Stimulated activated CD4-positive, alpha-beta T cell treated with anti-CD3 and anti-CD28 coated beads, Interleukin-15, amount 100 ng/mL, for 48 hours (primary cell): ENCODE data around the gene ERC2.

Experiments
- DNase-seq, 2 donors: peaks; one replicate each; pipeline ENCODE4 v3.0.0-alpha.2; 2020; ENCODE audit warnings: low read depth in 2 of 2

ERC2 gene

DNA sequence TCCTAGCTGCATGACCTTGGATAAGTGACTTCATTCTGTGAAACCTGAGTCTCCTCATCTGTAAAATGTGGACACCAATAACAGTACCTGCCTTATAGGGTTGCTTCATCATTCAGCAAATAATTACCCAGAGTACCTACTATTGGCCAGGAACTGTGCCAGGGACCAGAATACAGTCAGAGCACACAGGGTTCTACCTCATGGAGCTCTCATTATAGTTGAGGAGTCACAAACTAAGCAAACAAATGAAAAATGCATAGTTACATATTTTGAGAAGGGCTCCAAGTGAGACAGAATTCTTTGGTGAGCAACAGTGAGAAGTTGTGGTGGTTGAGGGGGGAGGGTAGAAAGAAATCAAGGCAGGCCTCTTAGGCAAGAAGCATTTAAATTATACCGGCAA lies 672.5 kb downstream of the ERC2 start:
- DNase-seq, result no peak

DNA sequence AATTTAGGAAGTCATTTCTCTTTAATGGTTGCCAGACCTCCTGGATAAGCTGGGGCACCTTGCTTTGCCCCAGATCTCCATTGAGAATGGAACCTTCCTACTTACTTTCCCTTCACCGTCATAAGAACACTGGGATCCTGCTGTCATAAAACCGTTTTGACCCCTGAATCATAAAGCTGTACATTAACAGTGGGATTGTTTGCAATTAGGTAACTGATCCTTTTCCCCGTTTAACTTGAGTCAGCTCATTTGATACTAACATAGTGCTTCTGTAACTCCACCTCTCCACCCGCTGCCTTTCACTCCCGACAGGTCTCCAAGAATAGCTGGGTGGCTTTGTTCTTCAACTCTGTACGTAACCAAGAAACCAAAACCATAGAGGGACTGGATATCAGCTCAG lies 673.0 kb downstream of the ERC2 start:
- DNase-seq, result no peak

DNA sequence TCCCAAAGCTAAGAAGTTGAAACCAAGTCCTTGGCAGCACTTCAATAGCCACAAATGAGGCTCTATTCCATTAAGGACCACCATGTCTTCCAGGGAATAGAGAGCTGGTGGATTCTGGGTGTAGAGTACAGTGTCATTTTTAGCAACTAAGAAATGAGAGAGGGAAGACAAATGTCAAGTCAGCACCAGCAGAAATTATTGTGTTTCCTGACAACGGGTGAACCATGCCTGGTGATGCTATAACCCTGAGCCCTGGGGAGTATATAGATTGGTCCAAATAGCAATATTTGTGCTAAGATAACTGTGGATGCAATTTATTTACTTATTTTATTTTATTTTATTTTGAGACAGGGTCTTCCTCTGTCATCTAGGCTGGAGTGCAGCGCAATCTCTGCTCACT lies 675.5 kb downstream of the ERC2 start:
- DNase-seq, result no peak

DNA sequence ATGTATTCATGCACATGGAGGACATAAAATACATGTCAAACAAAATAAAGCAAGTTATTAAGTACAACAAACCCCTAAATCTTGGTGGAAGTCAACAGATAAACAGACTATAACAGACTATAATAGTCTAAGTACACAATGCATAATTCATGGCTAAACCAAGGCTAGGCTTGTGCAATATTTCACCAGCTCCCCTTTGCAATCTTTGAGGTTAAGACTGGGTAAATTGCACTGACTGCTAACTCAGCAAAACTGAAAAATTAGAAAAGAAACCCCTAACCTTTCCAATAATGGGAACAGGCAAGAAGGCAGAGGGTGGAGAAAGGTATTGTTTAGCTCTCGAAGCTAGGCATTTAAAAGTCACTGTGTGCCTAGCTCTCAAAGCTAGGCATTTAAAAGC lies 676.3 kb downstream of the ERC2 start:
- no peak for DNase-seq

DNA sequence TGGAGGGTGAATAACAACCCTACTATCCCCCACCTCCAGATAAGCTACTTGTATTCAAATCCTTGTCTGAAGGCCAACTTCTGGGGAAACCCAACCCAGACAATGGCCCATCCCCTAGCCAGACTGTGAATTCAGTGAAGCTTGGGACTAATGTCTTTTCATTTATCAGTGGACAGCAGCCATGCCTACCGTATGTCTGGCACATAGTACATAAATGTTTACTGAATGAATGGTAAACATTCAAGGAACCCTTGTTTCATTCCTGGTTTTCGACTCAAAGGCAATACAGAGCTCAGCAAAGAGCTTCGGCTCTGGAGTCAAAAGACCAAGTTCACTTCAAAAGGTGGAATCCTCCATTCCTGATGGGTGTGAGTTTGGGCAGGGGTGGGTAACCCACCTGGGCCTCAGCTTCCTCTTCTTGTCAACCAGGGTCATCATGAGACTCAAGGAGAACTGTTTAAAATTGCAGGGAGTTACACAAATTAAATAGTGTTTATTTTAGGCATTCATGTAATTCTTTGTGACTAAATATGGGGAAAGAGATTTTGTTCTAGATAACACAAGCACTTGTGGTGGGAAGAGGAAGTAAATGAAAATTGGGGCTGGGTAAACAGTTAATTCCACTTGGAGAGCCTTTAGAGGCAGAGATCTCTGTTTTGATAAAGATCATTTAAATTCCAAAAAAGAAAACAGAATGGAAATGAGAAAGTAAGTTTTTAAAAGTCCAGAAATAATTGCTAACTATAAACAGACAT lies 677.5 kb downstream of the ERC2 start:
- DNase-seq, result no peak

DNA sequence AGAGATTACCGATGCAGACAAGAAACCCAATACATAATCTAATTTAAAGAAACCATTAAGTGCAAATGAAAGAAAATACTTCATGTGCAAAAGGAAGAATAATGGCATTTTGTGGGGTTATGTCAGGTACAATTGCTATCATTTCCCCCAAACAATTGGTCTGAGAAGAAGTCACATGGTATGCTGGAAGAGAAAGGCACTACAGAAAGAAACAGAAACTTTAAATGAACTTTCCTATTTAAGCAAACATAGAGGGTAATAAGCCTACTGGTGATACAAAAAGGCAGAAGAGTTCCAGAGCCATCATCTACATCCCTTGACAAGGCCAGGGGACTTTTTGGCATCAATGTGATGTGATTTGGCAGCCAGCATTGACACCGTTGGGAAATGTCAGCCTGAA lies 678.8 kb downstream of the ERC2 start:
- DNase-seq, result no peak

DNA sequence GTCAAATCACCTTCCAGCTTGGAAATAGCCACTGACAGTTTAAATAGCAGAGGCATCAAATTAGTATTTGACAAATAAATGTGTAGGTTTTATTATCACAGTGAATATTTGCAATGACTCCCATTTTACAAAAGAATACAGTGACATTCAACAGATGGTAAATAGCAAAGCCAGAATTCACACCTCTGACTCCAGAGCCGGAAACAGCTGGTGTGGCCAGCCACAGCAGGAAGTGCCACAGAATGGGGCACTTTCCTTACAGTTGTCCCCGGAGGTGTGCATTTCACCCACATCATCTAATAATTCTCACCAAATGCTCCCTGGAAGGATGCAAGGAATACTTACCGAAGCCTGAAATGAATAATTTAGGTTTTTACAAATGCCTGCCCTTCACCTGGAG lies 685.5 kb downstream of the ERC2 start:
- DNase-seq, result no peak

DNA sequence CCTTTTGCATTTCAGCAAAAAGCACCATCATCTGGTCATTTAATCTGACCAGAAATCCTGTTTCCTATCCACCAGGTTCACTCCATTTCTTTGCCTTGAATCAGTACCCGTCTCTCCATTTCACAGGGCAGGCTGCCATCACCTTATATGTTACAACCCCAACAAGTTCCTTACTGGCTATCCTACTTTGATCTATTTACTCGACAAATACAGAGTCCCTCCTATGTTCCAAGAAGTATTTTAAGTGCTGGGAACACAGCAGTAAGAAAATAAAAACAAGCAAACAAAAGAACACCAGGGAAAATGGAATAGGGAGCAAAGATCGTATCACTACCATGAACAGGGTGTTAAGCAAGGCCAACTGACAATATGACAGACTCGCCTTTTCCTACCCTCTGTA lies 685.9 kb downstream of the ERC2 start:
- DNase-seq, result no peak

DNA sequence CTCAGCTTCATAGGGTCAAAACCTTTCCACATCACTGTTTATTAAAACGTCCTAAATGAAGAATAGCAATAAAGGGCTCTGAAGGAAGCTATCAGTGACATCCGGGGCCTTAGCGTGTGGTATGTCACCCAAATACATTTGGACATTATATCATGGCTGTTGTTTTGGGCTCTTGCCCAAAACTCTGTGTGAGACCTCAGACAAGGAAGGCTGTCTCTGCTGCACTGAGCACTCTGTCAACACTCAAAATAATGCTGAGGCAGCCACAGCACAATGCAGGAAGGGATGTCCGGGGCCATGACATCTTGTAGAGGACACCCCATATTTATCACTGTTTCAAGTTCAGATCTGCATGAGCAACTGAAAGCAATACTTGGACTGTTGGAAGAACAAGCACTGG lies 687.4 kb downstream of the ERC2 start:
- no peak for DNase-seq

DNA sequence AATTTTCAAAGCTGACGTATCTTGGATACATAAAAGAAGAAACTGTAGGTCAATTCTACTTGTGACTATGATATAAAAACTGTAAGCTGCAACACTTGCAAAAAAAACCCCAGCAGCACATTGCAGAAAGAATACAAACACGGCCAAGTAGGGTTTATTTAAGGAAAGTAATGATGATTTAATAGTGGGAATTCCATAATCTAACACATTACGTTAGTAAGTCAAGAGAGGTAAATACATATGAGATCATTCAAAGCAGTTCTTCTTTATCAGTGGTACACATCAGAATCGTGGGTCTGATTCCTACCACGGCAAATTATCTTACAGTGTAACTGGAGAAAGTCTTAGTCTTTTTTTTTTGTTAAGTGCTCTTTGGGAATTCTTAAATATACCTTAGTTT lies 688.7 kb downstream of the ERC2 start:
- no peak for DNase-seq

DNA sequence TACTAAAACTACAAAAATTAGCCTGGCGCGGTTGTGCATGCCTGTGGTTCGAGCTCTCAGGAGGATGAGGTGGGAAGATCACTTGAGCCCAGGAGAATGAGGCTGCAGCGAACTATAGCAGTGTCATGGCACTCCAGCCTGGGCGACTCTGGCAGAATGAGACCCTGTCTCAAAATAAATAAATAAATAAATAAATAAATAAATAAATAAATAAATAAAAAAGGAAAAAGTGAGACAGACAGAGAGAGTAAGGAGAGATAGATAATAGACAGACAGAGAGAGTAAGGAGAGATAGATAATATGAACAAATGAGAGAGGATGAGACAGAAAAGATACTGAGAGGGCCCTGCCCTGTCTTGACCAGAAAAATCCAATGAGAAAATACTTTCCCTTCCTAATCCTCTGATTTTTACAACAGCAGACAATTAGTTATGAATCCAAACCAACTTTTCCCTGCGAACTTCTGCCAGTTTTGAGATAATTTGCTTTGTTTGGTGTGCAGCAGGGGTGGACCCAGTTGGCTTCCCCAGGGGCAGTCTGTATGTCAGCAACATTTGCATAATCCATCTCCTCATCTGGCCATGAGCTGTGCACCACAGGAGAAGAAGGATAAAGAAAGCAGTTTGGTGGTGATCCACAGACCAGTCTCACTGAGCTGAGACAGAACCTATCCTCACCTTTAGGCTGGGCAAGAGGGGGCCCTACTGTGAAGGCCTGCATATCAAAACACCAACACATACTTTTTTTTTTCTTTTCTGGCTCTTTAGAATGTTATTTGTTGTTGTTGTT lies 692.7 kb downstream of the ERC2 start:
- DNase-seq, result no peak

DNA sequence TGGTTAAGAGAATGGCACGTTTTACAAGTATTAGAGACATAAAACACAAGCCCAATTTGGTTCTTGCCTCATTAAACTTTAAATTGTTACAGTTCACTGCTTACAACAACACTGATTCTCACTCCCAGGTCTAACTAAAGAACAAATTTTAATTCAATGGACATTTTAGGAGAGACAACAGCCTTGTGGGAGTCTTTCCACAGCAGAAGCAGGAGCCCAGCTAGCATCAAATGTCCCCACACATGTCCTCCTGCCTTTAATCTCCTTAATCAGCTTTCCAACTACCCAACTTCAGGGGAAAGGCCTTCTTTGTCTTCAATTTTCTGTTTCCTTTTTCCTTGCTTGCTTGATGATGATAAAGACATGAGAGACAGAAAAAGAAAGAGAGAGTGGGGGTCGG lies 693.4 kb downstream of the ERC2 start:
- DNase-seq, result no peak

DNA sequence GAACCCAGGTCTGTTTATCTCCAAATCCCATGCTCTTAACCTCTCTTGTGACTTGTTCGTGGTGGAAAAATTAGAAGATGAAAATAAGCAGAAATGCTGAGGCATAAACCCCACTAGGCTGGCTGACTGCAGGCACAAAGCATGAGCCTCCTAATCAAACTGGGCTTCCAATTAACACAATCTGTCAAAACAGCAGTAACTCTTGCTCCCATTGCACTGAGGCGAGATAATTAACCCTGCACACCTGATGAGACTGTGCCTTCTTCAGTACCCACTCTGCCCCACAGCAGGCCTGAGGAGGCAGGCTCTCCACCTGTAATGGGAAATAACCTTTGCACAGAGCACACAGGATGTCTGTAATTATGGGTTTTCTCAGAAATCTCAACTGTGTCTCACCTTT lies 696.8 kb downstream of the ERC2 start:
- DNase-seq, result no peak

DNA sequence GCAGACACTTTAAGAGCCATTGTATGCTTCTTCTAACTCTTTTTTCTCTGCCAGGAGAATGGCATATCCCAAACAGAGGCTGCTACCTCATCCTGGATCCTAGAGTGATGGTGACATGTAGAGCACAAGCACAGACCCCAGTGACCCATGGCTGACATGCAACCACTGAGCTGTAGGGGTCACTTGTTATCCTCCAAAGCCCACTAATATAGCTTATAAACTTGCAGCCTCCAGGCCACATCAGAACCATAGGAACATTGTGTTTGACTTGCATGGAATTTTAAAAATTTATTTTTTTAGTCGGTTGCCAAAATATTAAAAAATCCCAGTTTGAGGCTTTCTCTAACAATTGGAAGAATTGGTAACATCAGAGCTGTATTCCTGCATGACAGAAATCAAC lies 698.2 kb downstream of the ERC2 start:
- no peak for DNase-seq

DNA sequence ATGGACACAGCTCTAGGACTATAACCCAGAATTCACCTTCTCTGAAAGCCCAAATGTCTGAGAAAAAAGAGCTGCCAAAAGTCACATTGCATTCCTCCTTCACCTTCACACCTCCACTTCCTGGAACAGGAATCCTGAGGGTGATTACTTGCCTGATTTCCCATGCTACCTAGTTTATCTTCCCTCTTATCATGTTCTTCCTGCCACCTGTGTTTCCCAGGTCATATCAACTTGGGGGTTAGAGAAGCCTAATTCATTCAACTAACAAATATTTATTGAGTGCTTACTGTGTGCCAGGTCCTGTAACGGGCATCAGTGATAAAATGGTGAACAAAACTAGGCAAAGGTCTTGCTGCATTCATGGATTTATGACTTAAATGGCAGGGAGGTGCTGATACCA lies 701.5 kb downstream of the ERC2 start:
- no peak for DNase-seq

DNA sequence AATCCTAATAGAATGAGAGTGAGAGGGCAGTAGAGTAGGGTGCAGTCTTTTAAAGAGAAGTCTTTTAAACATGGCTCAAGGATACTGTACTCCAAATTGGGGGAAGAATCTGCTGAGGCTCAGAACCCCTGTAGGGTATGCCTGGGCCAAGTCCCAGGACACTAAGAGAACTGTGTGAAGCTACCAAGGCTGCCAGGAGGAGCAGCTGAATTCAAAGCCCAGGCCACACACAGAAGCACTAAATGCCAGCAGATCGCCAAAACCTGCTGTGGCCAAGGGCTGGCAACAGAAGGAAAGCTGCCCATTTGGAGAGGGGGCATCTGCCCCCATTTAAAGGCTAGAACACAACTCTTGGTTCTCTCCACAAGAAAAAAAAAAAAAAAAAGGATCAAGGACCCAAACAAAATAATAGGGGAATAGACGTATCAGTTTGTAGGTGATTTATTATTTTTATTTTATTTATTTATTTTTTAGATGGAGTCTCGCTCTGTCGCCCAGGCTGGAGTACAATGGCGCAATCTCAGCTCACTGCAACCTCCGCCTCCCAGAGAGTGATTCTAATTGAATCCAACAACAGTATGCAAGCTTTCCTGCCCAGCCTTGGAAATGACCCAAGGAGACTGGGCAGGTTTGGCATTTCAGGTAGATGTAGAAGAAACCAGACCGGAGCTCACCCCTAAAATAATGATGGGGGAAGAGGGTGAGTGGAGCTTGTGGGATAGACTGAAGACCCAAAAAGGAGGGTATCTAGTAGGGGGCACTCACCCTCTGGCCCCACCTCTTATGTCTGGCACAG lies 702.2 kb downstream of the ERC2 start:
- no peak for DNase-seq

DNA sequence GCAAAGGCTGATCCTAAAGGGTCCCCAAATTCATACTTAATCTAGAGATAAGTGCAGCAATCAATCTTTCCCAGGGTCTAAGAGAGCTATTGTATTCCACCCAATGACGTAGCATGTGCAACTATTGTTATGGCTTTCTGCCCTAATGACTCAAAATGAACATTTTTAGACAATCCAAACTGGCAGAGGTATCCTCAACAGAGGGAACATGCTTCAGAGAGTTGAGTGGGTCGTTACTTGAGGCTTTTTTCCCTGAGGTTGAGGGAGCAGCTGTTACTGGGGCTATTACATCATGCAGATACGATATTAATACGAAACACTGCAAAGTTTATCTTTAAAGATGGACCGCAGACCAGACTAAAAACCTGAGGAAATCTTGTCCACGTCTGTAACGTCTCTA lies 702.9 kb downstream of the ERC2 start:
- no peak for DNase-seq

DNA sequence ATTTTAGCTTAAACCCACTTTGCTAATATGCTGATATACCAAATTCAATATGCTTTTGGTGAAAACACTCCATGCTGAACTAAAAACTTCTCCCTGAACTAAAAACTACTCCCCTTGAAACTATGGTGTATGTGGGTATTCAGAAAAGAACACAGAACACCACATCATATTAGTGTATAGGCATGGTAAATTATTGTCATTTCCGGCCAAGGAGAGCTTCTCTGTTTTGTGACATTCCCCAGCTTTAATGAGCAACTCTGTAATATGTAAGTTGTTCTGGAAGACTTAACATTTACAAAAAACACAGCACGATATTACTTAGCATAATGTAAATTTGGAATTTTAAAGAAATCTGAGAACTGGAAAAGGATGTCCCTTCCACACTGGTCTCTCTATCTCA lies 711.3 kb downstream of the ERC2 start:
- no peak for DNase-seq

DNA sequence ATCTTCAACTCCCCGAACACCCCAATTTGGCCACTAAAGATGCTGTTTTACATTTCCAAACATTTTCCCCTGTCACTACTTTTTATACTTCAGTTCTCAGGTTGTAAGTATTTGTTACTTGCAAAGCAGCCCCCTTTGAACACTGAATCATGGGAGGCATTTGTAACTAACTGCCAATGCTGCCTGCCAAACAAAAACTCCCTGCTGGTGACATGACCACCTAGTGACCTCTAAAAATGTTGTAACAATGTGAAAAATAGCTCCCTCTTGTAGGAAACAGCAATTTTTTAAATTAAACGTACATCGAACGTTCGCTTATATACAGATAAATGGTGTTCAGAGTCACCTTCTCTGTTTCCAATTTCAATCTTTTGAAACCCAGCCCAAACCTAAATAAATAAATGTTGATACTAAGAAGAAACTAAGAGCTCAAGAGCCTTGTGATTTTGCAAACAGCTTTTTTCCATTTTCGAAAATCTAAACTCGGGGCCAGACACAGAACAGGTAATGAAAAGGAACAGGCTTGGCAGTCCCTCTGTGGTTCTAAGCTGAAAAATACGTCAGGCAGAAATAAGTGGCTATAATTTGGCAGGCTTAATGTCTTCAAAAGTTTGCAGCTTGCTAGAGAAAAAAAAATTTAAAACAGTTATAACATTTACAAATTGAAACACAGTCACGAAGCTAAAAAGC lies 712.6 kb downstream of the ERC2 start:
- DNase-seq, result no peak

DNA sequence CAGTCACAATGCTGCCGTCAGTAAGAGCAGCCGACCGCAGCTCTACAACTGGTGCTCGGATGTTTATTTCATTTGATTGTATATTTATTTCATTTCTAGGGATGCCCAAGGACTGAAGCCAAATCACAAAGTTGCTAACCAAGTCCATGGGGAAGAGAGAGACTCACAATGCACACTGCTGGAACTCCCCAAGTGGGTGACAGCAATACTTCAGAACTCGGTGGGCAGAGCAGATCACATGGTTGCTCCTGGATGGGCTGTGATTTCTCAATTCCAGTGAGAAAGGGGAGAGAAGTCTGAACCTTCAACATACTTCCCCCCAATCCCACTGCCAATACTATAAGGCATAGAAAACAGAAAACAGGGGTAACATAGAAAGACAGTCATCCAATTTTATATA lies 715.4 kb downstream of the ERC2 start:
- DNase-seq, result no peak

DNA sequence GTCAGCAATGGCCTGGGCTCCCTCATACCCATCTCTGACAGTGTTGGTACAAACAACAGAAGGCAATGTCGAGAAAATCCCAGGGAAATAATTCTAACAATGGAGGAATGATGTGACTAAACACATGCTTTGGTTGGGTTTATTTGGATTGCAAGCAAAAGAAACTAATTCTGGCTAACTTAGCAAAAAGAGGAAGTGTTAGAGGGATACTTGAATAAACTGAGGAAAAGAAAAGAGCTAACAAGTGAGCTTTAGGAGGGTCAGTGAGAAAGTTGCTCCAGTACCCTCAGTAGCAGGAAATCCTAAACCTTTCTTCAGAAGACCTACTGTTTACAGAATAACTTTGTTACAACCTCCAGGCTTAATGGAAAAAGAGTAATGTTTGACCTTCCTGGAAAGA lies 716.5 kb downstream of the ERC2 start:
- DNase-seq, result no peak

DNA sequence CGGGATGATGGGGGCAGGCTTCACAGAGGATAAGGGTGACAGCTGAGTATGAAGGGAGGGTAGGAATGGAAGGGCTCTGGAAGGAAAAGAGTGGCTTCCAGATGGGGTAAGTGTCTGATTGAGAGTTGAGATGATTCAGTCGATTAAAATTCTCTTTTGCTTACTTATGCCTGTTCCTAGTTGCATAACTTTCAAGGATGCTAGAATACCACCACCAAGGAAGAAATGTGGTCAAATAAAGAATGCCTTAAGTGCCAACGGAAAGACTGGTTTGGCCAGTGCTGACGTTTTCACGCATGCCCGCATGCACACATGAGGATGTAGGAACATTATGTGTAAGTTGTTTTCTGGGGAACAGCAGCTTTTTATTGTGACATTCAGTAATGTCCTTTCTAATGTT lies 717.7 kb downstream of the ERC2 start:
- DNase-seq, result no peak
